HuH-7 (cell line): ENCODE results near the gene B3GALT5.

Experiments used
- DNase-seq: peaks from one replicate; pipeline ENCODE4 v3.0.0; 2011; ENCODE audit warnings: low spot score

The B3GALT5 gene

GRCh38 chr21:39604951-39605350 lies 7.8 kb upstream of the B3GALT5 start:
- DNase-seq: no peak

DNA sequence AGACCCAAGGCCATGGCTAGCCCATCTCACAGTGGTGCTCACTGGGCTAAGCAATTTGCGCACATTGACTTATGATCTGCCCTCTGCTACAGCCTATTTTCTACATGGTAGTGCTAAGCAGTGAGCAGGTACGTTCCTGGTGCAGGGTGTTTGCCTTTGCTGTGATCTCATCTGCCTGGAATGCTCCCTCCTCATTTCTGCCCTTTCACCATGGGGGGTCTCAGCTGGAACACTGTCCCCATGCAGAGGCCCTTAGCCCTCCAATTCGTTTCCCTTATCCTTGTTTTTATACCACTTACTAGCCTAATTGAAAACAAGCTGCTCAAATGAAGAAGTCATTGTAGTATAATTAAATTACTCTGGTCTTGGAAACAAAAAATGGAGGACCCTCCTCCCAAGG lies 2.0 kb upstream of the B3GALT5 start:
- DNase-seq: no peak

DNA sequence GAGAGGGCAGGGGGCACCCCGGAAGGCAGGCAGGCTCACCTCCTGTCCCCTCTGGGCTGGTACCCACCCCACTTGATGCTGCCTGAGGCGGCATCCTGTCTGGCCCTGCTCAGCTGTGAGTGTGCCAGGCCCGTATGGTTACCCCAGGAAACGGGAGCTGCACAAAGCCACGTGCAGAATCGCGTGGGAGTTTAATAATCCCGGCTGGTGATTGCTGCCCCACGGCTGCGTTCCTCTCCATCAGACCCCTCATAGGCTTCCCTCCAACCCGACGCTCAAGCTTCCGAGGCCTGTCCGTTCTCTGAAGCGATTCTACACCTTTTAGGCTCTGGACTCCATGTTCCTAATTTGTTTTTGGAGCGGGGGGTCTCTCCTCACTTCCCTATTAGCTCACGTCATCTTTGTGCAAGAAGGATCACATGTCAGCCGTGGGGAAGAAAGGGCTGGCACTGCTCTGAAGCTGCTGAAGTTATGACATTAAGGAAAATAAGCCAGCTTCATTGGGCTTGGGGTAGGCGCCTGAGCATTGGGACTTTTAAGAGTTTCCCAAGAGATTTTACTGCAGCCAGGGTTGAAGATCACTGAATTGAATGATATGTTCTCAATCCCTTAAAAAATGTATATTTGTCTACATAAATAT lies 1.1 kb upstream of the B3GALT5 start:
- no peak for DNase-seq

- no peak for DNase-seq
These were observed 548 bp downstream of the B3GALT5 start for GRCh38 chr21:39613041-39613934.

DNA sequence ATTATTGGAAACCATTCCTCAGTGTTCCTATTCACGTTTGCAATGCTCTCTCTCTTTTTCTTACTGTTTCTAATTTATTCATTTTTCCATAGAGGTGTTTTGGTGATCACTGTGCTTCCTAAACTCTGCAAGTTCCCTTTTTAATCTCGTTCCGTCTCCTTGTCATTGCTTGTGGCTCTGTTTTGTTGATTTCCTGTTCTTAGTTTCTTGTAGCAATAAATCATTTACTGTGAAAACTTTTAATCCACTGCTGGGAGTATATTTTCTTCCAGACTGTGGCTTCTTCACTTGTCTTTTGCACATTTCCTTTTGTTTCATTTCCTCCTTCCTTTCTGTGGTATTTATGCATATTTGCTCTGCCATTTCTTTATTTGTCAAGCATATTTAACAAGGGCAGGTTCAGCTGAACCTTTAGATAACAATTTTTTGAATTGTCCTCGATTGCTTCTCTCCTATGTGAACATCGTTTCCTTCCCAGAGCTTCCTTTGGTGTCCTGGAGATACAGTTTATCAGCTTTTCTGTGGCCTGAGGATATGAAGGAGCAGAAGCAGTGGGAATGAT lies 3.6 kb downstream of the B3GALT5 start:
- no peak for DNase-seq

GRCh38 chr21:39620856-39621255 lies 8.1 kb downstream of the B3GALT5 start:
- DNase-seq: no peak

DNA sequence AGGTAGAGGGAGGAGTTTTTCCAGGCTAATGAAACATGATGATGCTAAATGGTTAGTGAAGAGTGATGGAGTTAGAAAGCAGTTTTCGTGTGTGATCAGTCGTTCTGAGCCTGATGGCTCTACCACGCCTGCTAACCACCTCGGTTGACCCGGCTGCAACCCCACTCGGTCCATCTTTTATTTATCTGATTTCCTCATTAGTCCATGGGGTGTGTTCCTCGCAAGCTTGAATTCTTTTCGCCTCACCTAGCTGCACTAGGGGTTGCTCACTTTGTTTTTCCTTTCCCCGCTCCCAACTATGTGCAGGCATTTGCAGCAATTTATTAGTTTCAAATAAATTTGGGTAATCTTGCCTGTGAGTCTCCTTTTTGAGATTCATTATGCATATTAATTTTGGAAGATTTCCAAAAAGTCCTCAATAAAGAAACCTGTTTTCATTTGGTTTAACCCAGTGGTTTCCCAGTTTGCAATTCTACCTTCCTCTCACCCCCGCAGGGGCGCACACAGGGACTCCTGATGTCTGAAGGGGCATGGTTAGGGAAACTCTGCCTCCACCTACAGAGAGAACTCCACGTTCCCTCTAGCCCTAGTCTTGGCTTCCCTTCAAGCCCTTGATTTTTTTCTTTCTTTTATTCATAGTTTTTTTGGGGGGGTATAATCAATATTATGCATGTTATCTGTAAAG lies 12.6 kb downstream of the B3GALT5 start:
- no peak for DNase-seq

GRCh38 chr21:39628385-39628784 lies 15.6 kb downstream of the B3GALT5 start:
- DNase-seq: no peak

DNA sequence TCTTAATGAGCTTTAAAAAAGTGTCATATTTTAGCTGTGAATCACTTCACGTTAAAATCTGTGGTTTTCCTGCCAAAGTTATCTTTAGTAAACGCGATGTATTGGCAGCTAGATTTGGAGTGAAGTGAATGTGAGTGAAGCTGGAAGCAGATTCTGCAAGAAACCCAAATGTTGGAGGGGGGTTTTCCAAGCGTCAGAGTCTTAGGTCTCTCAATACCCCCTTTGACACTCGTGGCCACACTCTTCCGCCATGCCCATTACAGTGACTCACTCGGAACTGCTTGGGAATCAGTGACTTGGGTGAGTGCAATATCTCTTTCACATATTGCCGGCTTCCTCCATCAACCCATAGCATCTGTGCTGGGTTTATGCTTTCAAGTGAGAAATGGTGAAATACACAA lies 17.5 kb downstream of the B3GALT5 start:
- DNase-seq: no peak

DNA sequence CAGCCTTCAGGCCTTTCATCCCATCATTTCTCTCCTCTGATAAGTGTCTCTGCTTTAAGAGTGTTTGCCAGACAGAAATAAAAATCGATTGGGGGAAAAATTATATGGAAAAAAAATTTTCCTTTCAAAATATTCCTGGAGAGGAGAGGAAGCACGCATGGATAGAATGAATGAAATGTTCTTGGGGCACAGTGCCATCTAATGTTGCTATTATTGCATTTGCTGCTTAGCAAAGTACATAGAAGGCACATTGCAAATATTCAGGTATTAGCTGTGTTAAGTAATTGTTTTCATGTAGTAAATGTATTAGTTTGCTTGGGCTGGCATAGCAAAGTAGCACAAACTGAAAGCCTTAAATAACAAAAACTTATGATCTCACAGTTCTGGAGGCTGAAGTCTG lies 18.1 kb downstream of the B3GALT5 start:
- no peak for DNase-seq

DNA sequence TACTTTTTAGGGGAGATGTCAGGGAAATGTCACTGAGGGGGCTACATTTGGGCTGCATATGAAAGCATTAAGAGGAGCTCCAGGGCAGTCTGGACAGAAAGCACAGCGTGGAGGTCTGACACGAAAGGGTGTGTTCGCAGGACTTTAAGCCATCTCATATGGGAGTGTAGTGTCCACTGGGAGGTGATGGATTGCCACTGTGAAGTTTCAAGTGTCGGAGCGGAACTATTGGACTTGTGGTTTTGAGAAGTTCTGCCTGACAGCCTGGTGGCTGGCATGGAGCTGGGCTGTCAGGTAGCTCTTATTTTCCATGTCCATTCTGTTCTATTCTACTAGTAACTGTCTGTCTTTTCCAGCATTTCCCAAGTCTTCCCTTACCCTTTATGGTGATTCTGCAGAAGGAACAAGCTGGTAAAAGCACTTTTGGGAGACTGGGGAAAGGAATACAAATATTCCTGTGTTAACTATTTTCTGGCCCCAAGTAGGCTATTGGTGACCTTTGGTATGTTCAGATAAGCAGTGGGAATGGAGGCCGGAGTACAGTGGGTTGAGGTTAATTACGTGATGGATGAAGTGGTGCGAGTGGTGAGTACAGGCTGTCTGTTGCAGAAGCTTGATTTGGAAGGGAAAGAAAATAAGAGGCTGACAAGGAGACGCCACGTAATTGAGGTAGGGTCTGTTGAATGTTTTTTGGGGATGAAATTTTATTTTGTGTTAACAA lies 19.3 kb downstream of the B3GALT5 start:
- DNase-seq: no peak

- no peak for DNase-seq
These were observed 20.2 kb downstream of the B3GALT5 start for GRCh38 chr21:39632796-39633442.

DNA sequence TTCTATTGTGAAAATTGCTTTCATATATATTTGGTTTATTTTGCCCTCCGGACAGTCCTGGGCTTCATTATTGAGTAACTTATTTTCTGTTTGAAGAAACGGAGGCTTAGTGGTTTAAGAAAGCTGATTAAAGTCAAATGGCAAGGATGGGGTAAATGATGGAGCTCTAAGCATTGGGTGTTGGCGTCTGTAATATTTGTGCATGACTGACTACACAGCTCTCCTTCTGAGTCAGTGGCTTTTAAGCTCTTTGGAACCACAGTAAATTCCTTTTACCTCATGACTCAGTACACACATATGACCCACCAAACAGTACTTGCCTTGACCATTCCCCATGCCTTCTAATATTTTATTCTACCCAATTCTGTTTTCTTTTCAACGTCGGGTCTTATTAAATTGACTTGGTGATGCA lies 21.0 kb downstream of the B3GALT5 start:
- no peak for DNase-seq

GRCh38 chr21:39634507-39634906 lies 21.8 kb downstream of the B3GALT5 start:
- no peak for DNase-seq

- no peak for DNase-seq
These were observed 24.6 kb downstream of the B3GALT5 start for GRCh38 chr21:39637197-39637970.

GRCh38 chr21:39637971-39638240 lies 25.2 kb downstream of the B3GALT5 start:
- no peak for DNase-seq

- no peak for DNase-seq
These were observed 25.5 kb downstream of the B3GALT5 start for GRCh38 chr21:39638281-39638680.

- no peak for DNase-seq
These were observed 28.0 kb downstream of the B3GALT5 start for GRCh38 chr21:39640754-39641153.

GRCh38 chr21:39641827-39642450 lies 29.2 kb downstream of the B3GALT5 start:
- no peak for DNase-seq

- no peak for DNase-seq
These were observed 31.4 kb downstream of the B3GALT5 start for GRCh38 chr21:39644062-39644560.
